Caco-2 (cell line): ENCODE results near the gene VKORC1. TPM values are rescaled to one million over a fixed set of nuclear protein-coding genes. Genes with fewer than 3 reads are reported as not detected.

Experiments used
- BruUV-seq: library from RNA; stranded (reverse); fragments of 400-500 nt; replicated peaks from 2 replicates; lab custom pipeline; 2021; lab: Mats Ljungman, UMichigan
- CTCF ChIA-PET: fragments of 300-600 bp; sonication (Branson Sonifier 250); formaldehyde crosslinking; loops from one replicate; lab custom pipeline; 2022; ENCODE audit warnings: antibody characterized with exemption; lab: Charles Lee
- POLR2A ChIA-PET: fragments of 300-600 bp; sonication (Branson Sonifier 250); formaldehyde crosslinking; loops from one replicate; lab custom pipeline; 2022; ENCODE audit warnings: antibody characterized with exemption; lab: Charles Lee
- DNase-seq, 2 experiments: peaks; one replicate each; pipeline versions ENCODE4 v3.0.0 to v3.0.0-alpha.2; 2020 to 2022
- H3K27me3 ChIP-seq: replicated peaks from 2 replicates; pipeline ENCODE4 v1.6.0; 2011; ENCODE audit warnings: low read length; ENCODE audit not compliant: control insufficient read depth, insufficient read depth
- H3K36me3 ChIP-seq: 2 replicates; pipeline ENCODE4 v1.5.1; 2011; ENCODE audit warnings: low read length; ENCODE audit not compliant: control insufficient read depth, insufficient read depth
- H3K4me1 ChIP-seq: fragments of 250-450 bp; sonication (Bioruptor Pico); 2 replicates; pipeline ENCODE4 v1.5.1; 2020; ENCODE audit warnings: mild to moderate bottlenecking
- H3K4me3 ChIP-seq: 2 replicates; pipeline ENCODE4 v1.5.1; 2011; ENCODE audit warnings: low read depth, mild to moderate bottlenecking, control low read depth, low read length
- H3K9me3 ChIP-seq: fragments of 250-450 bp; sonication (Bioruptor Pico); 2 replicates; pipeline ENCODE4 v1.5.1; 2020; ENCODE audit warnings: mild to moderate bottlenecking, moderate library complexity
- H3K27ac Mint-ChIP-seq: one replicate; pipeline ENCODE4 v1.8.0; 2022; ENCODE audit warnings: mixed read lengths; ENCODE audit not compliant: unreplicated experiment
- H3K27me3 Mint-ChIP-seq: one replicate; pipeline ENCODE4 v1.8.0; 2022; ENCODE audit warnings: mixed read lengths; ENCODE audit not compliant: insufficient read depth, unreplicated experiment
- H3K36me3 Mint-ChIP-seq: one replicate; pipeline ENCODE4 v1.8.0; 2022; ENCODE audit warnings: mild to moderate bottlenecking, mixed read lengths; ENCODE audit not compliant: insufficient read depth, unreplicated experiment
- H3K4me1 Mint-ChIP-seq: one replicate; pipeline ENCODE4 v1.8.0; 2022; ENCODE audit warnings: low read depth, mixed read lengths; ENCODE audit not compliant: unreplicated experiment
- H3K4me3 Mint-ChIP-seq: one replicate; pipeline ENCODE4 v1.8.0; 2022; ENCODE audit warnings: mild to moderate bottlenecking, moderate library complexity, mixed read lengths; ENCODE audit not compliant: unreplicated experiment
- H3K9me3 Mint-ChIP-seq: one replicate; pipeline ENCODE4 v1.8.0; 2022; ENCODE audit warnings: mixed read lengths; ENCODE audit not compliant: unreplicated experiment
- intact Hi-C: fragments of 100-400 bp; cut with micrococcal nuclease; formaldehyde crosslinking; loops from one replicate; pipeline ENCODE4 v1.10.0; 2022; ENCODE audit not compliant: unreplicated experiment
- total RNA-seq: library from RNA; stranded (reverse); gene quantifications from 2 replicates; pipeline ENCODE4 v1.2.3, GENCODE V29; 2022
- TF ChIP-seq, protein P1 (sequence below), 2 experiments: fragments of 200-600 bp in 1 of 2; IDR thresholded peaks; 1 replicate in 1 of 2; 2 replicates in 1 of 2; pipeline versions ENCODE4 v1.5.1 to v1.8.0; 2011 to 2022; ENCODE audit warnings: antibody characterized with exemption in 1 of 2, control low read depth in 1 of 2, inconsistent platforms in 1 of 2, low read depth in 1 of 2, low read length in 1 of 2, mild to moderate bottlenecking in 1 of 2, moderate library complexity in 1 of 2; ENCODE audit not compliant: insufficient read depth in 1 of 2, severe bottlenecking in 1 of 2, unreplicated experiment in 1 of 2

VKORC1 gene
- total RNA-seq, 1 experiment from 2014 or later: 61.3 TPM

DNA sequence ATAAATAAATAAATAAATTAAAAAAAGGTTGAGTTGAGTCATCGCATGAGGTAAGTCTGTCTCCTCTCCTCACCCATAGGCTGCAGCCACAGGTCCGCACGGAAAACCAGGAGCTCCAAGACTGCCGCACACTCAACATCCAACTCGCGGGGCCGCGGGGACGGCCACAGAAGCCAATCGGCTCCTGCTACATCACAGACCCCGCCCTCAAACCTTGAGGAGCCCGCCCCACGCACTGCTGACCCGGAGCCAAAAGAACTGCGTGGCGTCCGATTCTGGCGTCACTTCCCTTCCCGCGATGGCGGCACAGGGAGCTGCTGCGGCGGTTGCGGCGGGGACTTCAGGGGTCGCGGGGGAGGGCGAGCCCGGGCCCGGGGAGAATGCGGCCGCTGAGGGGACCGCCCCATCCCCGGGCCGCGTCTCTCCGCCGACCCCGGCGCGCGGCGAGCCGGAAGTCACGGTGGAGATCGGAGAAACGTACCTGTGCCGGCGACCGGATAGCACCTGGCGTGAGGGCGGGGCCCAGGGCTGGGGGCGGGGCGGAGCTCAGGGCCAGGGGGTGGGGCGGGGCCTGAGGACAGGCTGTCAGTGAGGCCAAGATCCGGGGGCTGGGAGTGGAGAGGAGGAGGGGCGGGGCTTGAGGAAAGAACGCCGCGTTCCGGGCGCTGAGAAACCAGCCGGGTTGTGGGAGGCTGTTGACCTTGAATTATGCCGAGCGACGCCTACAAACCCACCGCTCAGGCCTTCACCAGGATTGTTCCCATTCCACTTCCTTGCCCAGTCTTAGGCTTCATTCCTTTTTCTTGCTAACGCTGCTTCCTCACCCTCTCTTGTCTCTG, 23.0 kb upstream of the VKORC1 start, which contains the start of gene KAT8:
Gene KAT8, plus strand, starts transcription at position 281 of the 839 bp plus-strand sequence. Its CDS starts 18 bp downstream, at position 299.
- peak within 1 kb of the TSS; percentile 88 for H3K27ac Mint-ChIP-seq
- H3K27me3 Mint-ChIP-seq: no peaks in the 10 kb centered on the region
- TSS peak; percentile 86 for BruUV-seq
- H3K9me3 Mint-ChIP-seq: no peaks in the 10 kb centered on the region
- intact Hi-C loops: loop anchor here (1.0 kb wide), 3 partner anchors 14 to 25 kb away; partner anchors contain the start of gene PRSS8
- peaks cover 16% of the 10 kb centered on the region for H3K4me1 Mint-ChIP-seq
- ChIA-PET POLR2A (interaction anchor here (0.5 to 1.7 kb wide), 20 partner anchors 10 to 756 kb away, joined by 3 to 61 read pairs (median 6); partner anchors contain the start of genes ARMC5, FUS, PRSS8 and STX4), CTCF (interaction anchor here (0.6 to 1.7 kb wide), 11 partner anchors 9 to 266 kb away, joined by 3 to 43 read pairs (median 4); partner anchors contain the start of genes HSD3B7, PRSS8, ZNF646 and ZNF668)
- Histone ChIP-seq H3K36me3 (peaks cover 5% of the 10 kb centered on the region), H3K27me3 (no peaks in the 10 kb centered on the region), H3K9me3 (no peaks in the 10 kb centered on the region), H3K4me3 (peak within 1 kb of the TSS; percentile 55), H3K4me1 (peaks cover 16% of the 10 kb centered on the region)
- peak; percentile 97 for DNase-seq
- H3K4me3 Mint-ChIP-seq: peak within 1 kb of the TSS; percentile 88
- H3K36me3 Mint-ChIP-seq: peaks cover 54% of the 10 kb centered on the region
- TF ChIP-seq, protein P1, sequence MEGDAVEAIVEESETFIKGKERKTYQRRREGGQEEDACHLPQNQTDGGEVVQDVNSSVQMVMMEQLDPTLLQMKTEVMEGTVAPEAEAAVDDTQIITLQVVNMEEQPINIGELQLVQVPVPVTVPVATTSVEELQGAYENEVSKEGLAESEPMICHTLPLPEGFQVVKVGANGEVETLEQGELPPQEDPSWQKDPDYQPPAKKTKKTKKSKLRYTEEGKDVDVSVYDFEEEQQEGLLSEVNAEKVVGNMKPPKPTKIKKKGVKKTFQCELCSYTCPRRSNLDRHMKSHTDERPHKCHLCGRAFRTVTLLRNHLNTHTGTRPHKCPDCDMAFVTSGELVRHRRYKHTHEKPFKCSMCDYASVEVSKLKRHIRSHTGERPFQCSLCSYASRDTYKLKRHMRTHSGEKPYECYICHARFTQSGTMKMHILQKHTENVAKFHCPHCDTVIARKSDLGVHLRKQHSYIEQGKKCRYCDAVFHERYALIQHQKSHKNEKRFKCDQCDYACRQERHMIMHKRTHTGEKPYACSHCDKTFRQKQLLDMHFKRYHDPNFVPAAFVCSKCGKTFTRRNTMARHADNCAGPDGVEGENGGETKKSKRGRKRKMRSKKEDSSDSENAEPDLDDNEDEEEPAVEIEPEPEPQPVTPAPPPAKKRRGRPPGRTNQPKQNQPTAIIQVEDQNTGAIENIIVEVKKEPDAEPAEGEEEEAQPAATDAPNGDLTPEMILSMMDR (IDR thresholded peaks at IDR 0.05; ENCODE audit: insufficient read depth in 1 of 2, low read depth in 1 of 2, low read length in 1 of 2, severe bottlenecking in 1 of 2, unreplicated experiment in 1 of 2): no peak

- ChIA-PET POLR2A (no interaction called here), CTCF (no interaction called here)
- Histone ChIP-seq H3K4me3 (no peak overlapping the region), H3K4me1 (peaks cover 16% of the 10 kb centered on the region), H3K27me3 (no peaks in the 10 kb centered on the region), H3K9me3 (no peaks in the 10 kb centered on the region), H3K36me3 (peaks cover 2% of the 10 kb centered on the region; the same call in 1 of the 2 replicates)
- no peaks in the 10 kb centered on the region for H3K9me3 Mint-ChIP-seq
- peaks cover 20% of the 10 kb centered on the region for H3K4me1 Mint-ChIP-seq
- TF ChIP-seq, protein P1 (IDR thresholded peaks at IDR 0.05; ENCODE audit: insufficient read depth in 1 of 2, low read depth in 1 of 2, low read length in 1 of 2, severe bottlenecking in 1 of 2, unreplicated experiment in 1 of 2): no peak
- intact Hi-C loops: no loop called here
- no peaks in the 10 kb centered on the region for H3K27me3 Mint-ChIP-seq
- no peak overlapping the region for H3K27ac Mint-ChIP-seq
- H3K36me3 Mint-ChIP-seq: peaks cover 38% of the 10 kb centered on the region
- H3K4me3 Mint-ChIP-seq: no peak overlapping the region
- no TSS peak for BruUV-seq
- DNase-seq: no peak
Observed at GRCh38 chr16:31114468-31114867, 19.9 kb upstream of the VKORC1 start.
